ENCODE measurements around the gene MARCHF6.
"Not testable (repeated sequence)": the region's sequence is repeated elsewhere in the genome, so short reads cannot be mapped to it uniquely, and the experiment has no call there.

MARCHF6 gene

DNA sequence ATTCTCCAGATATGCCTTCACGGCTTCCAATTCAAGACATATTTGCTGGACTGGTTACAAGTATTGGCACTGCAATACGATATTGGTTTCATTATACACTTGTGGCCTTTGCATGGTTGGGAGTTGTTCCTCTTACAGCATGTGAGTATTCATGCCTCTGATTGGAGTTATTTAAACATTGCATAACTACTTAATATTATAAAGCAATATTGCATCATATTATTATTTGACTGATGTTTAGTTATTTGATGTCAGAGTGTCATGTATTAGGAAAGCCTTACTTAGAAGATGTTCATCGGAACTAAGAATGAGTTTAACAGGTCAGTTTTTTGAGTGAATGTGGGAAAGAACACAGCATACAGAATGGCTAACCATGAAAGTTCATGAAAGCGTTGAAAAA, 28.3 kb downstream of the MARCHF6 start:
- DNase-seq (ENCODE audit: low read depth, low spot score) = no peak

DNA sequence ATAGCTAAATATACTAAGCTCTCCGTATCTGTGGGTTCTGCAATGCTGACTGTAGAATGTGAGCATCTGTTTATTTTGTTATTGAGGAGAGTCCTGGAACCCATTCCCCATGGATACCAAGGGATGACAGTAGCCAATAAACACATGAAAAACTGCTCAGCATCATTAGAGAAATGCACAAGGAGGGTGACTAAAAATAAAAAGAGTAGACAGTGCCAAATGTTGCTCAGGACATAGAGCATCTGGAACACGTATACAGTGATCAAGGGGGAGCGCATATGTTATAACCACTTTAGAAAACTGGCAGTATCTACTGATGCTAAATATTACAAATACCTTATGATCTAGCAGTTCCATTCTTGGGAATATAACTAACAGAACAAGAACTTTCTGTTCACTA, 31.0 kb downstream of the MARCHF6 start:
- no peak for DNase-seq (ENCODE audit: low read depth, low spot score)

GRCh38 chr5:10387690-10388089, 34.2 kb downstream of the MARCHF6 start:
- DNase-seq (ENCODE audit: low read depth, low spot score) = no peak

- DNase-seq (ENCODE audit: low read depth, low spot score) = no peak
Observed at GRCh38 chr5:10391130-10391529, 37.6 kb downstream of the MARCHF6 start.

DNA sequence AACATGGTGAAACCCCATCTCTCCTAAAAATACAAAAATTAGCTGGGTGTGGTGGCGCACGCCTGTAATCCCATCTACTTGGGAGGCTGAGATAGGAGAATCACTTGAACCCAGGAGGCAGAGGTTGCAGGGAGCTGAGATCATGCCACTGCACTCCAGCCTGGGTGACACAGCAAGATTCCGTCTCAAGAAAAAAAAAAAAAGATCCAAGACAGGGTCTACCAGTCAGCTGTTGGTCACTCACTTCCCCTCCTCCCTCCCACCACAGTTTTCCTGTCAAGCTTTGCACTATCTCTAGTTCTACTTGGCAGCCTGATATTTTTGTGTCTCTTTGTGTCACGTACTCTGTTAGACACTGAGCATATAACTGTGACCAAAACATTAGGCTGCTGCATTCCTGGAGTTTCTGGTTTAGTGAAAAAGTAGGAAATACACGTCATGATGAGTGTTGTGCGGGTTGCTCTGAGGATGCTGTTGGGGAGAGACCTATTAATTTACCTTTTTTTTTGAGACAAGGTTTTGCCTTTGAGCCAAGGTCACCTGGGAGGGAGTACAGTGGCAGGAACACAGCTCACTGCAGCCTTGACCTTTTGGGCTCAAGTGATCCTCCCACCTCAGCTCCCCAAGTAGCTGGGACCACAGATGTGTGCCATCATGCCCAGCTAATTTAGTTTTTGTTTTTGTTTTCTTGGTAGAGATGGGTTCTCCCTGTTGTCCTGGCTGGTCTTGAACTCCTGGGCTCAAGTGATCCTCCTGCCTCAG, 39.3 kb downstream of the MARCHF6 start:
- not testable (repeated sequence) for DNase-seq (ENCODE audit: low read depth, low spot score)

GRCh38 chr5:10393491-10393890, 40.0 kb downstream of the MARCHF6 start:
- DNase-seq (ENCODE audit: low read depth, low spot score) = no peak

DNA sequence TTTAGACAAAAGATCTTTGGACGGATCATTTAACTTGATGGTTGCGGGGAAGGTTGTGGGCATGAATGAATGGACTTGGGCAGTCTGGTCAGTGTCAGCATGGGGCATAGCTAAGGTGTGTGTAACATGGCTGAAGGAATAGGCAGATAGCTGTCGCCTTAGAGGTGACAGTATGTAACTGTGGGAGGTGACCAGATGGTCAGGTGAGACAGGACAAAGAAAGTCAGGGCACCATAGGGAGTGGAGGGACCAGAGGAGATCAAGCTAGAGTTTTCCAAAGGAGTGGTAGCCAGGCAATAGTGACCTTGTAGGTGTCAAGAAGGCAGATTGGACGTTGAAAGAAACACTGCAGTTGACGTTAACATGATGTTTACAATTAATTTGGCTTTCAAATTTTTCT, 43.1 kb downstream of the MARCHF6 start:
- DNase-seq (ENCODE audit: low read depth, low spot score) = no peak

DNA sequence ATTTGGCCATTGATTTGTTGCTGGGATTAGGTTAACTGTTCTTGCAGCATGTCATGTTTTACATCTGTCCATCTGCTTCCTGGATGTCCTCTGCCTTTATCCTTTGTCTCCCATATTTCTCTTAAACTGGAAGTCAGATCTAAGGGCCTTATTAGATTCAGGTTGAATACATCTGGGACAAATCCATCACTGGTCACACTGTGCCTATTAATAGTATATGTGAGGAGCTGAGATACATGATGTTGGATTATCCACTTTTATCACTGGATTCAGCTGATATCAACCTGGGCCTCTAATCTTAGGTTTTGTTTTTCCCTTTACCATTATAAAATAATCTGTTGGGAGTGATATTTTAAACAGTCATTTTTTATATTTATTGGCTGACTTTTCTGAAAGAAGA, 46.3 kb downstream of the MARCHF6 start:
- DNase-seq (ENCODE audit: low read depth, low spot score) = no peak

GRCh38 chr5:10400411-10400810, 46.9 kb downstream of the MARCHF6 start:
- no peak for DNase-seq (ENCODE audit: low read depth, low spot score)

DNA sequence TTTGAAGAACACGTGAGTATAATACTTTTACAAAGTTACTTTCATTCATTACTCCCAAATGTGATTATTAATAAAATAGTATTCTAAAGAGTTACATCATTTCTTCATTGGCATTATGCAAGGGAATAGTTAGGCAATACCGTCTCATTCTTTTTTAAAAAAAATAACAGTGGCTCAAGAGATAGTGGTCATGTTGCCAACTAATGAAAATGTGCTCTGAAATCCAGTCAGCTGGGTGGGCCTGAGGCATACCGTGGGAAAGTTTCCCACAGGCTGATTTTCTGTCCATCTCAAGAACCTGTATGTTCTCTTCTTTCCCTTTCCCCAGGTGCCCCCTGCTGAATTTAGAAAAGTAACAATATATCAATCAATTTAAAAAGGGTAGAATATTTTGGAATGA, 47.3 kb downstream of the MARCHF6 start:
- no peak for DNase-seq (ENCODE audit: low read depth, low spot score)

- no peak for DNase-seq (ENCODE audit: low read depth, low spot score)
Observed at GRCh38 chr5:10401498-10401897, 48.0 kb downstream of the MARCHF6 start.

Measured in activated CD4-positive, CD25-positive, alpha-beta regulatory T cell treated with anti-CD3 and anti-CD28 coated beads, Interleukin-2, amount 50 U/mL, for 16 hours (primary cell).